Measurements from ENCODE around the gene QPCTL. TPM values are rescaled to one million over a fixed set of nuclear protein-coding genes. Genes with fewer than 3 reads are reported as not detected.

Gene QPCTL
- total and polyA plus RNA-seq, 9 of the 15 experiments (the other 6 are each of a cell fraction or from before 2014, with no cell fraction given), result 0.99 to 31.3 (median 12.7) TPM

DNA sequence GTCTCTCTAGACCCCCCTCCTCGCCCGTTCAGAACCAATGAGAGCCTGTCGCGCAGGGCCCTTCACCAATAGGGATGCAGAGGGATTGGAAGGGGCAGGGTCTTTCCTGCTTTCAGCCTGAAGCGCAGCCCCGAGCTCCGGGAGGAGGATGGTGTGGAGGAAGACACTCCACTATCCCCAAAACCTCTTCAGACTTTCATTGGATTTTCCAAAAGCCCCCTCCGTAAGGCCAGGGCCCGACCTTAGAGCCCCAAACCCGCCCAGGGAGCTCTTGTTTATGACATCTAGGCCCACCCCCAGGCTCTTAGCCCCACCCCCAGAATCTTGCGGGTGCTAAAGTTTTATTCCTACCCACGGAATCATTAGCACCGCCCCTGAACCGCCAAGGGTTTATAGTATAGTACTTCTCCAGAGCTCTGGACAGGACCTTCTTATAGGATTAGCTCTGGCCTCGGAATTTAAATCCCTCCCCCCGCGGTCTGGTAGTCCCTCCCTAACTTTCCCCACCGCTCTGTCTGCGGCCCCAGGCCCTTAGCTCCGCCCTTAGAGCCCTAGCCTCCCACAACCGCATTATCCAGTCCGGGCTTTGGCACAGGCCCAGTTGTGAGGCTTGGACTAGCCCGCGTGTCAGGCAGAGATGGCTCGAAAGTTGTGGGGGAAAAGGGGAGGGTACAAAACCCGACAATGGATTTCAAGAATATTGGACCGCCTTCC lies 46.7 kb upstream of the QPCTL start (continued):
- no peak for TF ChIP-seq MECOM (CRISPR knock-in tag; IDR thresholded peaks at IDR 0.05)
- no peak for TF ChIP-seq RBM22 (IDR thresholded peaks at IDR 0.05; ENCODE audit: low read depth, low read length, poor library complexity, severe bottlenecking)
- TF ChIP-seq, protein P1, sequence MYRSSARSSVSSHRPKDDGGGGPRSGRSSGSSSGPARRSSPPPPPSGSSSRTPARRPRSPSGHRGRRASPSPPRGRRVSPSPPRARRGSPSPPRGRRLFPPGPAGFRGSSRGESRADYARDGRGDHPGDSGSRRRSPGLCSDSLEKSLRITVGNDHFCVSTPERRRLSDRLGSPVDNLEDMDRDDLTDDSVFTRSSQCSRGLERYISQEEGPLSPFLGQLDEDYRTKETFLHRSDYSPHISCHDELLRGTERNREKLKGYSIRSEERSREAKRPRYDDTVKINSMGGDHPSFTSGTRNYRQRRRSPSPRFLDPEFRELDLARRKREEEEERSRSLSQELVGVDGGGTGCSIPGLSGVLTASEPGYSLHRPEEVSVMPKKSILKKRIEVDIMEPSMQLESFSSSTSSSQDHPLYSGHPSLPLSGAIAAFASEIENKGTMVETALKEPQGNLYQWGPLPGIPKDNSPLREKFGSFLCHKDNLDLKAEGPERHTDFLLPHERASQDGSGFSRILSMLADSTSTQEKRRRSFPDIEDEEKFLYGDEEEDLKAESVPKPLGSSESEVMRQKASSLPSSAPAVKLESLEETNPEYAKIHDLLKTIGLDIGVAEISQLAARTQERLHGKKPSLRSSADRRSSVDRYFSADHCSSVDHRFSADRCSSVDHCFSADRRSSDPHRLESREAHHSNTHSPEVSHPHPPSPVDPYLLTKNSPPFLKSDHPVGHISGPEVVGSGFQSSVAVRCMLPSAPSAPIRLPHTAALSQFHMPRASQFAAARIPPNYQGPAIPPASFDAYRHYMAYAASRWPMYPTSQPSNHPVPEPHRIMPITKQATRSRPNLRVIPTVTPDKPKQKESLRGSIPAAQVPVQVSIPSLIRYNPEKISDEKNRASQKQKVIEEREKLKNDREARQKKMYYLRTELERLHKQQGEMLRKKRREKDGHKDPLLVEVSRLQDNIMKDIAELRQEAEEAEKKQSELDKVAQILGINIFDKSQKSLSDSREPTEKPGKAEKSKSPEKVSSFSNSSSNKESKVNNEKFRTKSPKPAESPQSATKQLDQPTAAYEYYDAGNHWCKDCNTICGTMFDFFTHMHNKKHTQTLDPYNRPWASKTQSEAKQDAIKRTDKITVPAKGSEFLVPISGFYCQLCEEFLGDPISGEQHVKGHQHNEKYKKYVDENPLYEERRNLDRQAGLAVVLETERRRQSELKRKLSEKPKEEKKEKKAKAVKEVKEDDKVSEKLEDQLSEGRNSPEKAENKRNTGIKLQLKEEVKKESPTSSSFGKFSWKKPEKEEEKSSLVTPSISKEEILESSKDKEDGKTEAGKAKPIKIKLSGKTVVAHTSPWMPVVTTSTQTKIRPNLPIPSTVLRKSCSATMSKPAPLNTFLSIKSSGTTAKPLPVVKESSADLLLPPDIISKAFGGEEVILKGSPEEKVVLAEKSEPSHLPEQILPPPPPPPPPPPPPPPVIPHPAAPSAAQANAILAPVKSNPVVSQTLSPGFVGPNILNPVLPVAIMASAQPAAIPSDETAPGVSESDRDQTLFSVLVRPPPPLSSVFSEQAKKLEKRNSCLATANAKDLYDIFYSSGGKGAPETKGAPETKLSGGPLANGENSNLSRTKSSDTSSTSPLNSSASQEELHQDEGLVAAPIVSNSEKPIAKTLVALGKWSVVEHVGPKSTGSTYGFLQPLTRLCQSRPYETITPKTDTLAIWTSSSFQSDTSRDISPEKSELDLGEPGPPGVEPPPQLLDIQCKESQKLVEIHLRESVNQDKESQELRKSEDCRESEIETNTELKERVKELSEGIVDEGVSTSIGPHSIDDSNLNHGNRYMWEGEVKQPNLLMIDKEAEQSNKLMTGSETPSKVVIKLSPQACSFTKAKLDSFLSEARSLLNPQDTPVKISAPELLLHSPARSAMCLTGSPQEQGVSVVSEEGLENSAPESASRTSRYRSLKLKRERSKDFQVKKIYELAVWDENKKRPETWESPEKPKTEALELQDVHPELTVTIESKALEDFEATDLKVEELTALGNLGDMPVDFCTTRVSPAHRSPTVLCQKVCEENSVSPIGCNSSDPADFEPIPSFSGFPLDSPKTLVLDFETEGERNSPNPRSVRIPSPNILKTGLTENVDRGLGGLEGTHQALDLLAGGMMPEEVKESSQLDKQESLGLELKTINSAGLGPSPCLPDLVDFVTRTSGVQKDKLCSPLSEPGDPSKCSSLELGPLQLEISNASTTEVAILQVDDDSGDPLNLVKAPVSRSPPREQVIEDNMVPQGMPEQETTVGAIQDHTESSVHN (IDR thresholded peaks at IDR 0.05; ENCODE audit: borderline replicate concordance in 1 of 2, low read depth in 1 of 2), result no peak
- peak; percentile 95 for TF ChIP-seq TOE1 (IDR thresholded peaks at IDR 0.05; ENCODE audit: borderline replicate concordance)
- TF ChIP-seq TOE1 (CRISPR knock-in tag; IDR thresholded peaks at IDR 0.05; ENCODE audit: borderline replicate concordance, low read depth), result no peak
- TF ChIP-seq STAT5A (IDR thresholded peaks at IDR 0.05; ENCODE audit: borderline replicate concordance, low read length), result no peak
- TF ChIP-seq, protein P2, sequence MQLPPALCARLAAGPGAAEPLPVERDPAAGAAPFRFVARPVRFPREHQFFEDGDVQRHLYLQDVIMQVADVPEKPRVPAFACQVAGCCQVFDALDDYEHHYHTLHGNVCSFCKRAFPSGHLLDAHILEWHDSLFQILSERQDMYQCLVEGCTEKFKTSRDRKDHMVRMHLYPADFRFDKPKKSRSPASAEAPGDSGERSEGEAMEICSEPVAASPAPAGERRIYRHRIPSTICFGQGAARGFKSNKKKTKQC (CRISPR knock-in tag; IDR thresholded peaks at IDR 0.05), result no peak
- peak; percentile 48; the same call in 1 of the 2 replicates for TF ChIP-seq NCOA1 (IDR thresholded peaks at IDR 0.05; ENCODE audit: low read depth)
- no peak for TF ChIP-seq ZBED1 (IDR thresholded peaks at IDR 0.05)
- TF ChIP-seq, protein P3, sequence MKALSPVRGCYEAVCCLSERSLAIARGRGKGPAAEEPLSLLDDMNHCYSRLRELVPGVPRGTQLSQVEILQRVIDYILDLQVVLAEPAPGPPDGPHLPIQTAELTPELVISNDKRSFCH (CRISPR knock-in tag; IDR thresholded peaks at IDR 0.05), result no peak
- TF ChIP-seq, protein P3 (tag; IDR thresholded peaks at IDR 0.05), result 0 out of 2 replicates have a peak, but pooled peaks have one; percentile 48
- no peak for TF ChIP-seq ZBTB17 (CRISPR knock-in tag; IDR thresholded peaks at IDR 0.05)
- peak; percentile 61 for TF ChIP-seq POLR2G (IDR thresholded peaks at IDR 0.05; ENCODE audit: low read depth, low read length)
- peak; percentile 90 for TF ChIP-seq ZSCAN29 (IDR thresholded peaks at IDR 0.05)
- TF ChIP-seq, protein P4, sequence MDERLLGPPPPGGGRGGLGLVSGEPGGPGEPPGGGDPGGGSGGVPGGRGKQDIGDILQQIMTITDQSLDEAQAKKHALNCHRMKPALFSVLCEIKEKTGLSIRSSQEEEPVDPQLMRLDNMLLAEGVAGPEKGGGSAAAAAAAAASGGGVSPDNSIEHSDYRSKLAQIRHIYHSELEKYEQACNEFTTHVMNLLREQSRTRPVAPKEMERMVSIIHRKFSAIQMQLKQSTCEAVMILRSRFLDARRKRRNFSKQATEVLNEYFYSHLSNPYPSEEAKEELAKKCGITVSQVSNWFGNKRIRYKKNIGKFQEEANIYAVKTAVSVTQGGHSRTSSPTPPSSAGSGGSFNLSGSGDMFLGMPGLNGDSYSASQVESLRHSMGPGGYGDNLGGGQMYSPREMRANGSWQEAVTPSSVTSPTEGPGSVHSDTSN (CRISPR knock-in tag; IDR thresholded peaks at IDR 0.05; ENCODE audit: low read depth), result no peak
- TF ChIP-seq, protein P4 (tag; conservative IDR thresholded peaks at IDR 0.05; ENCODE audit: low read depth), result no peak

Measured in K562 (cell line).